ENCODE data around the gene KIF6.

DNA sequence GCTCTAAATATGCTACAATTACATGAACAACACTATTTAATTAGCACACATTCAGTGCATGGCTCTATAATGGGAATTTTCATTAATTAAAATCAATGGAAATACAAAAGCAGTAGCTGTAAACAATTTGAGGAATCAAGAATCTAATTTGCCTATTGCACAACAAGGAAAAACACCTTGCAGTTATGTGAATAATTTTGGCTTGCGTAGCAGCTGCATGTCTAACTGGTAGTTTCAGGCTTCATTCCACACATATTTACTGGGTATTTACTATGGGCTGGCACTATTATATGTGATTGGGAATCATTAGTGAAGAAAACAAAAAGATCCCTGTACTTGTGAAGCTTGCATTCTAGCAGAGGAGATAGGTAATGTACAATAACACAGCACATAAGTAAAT lies 26.4 kb downstream of the KIF6 start:
- TF ChIP-seq, protein P1, sequence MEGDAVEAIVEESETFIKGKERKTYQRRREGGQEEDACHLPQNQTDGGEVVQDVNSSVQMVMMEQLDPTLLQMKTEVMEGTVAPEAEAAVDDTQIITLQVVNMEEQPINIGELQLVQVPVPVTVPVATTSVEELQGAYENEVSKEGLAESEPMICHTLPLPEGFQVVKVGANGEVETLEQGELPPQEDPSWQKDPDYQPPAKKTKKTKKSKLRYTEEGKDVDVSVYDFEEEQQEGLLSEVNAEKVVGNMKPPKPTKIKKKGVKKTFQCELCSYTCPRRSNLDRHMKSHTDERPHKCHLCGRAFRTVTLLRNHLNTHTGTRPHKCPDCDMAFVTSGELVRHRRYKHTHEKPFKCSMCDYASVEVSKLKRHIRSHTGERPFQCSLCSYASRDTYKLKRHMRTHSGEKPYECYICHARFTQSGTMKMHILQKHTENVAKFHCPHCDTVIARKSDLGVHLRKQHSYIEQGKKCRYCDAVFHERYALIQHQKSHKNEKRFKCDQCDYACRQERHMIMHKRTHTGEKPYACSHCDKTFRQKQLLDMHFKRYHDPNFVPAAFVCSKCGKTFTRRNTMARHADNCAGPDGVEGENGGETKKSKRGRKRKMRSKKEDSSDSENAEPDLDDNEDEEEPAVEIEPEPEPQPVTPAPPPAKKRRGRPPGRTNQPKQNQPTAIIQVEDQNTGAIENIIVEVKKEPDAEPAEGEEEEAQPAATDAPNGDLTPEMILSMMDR (IDR thresholded peaks at IDR 0.05) = no peak
- TF ChIP-seq POLR2AphosphoS5 (IDR thresholded peaks at IDR 0.05; ENCODE audit: insufficient read depth in 1 of 2, low read depth in 1 of 2) (no peak), POLR2A (IDR thresholded peaks at IDR 0.05) (no peak)
